ENCODE data around the gene SRGN.
"Not testable (repeated sequence)": the region's sequence is repeated elsewhere in the genome, so short reads cannot be mapped to it uniquely, and the experiment has no call there.

The SRGN gene, protein sequence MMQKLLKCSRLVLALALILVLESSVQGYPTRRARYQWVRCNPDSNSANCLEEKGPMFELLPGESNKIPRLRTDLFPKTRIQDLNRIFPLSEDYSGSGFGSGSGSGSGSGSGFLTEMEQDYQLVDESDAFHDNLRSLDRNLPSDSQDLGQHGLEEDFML

DNA sequence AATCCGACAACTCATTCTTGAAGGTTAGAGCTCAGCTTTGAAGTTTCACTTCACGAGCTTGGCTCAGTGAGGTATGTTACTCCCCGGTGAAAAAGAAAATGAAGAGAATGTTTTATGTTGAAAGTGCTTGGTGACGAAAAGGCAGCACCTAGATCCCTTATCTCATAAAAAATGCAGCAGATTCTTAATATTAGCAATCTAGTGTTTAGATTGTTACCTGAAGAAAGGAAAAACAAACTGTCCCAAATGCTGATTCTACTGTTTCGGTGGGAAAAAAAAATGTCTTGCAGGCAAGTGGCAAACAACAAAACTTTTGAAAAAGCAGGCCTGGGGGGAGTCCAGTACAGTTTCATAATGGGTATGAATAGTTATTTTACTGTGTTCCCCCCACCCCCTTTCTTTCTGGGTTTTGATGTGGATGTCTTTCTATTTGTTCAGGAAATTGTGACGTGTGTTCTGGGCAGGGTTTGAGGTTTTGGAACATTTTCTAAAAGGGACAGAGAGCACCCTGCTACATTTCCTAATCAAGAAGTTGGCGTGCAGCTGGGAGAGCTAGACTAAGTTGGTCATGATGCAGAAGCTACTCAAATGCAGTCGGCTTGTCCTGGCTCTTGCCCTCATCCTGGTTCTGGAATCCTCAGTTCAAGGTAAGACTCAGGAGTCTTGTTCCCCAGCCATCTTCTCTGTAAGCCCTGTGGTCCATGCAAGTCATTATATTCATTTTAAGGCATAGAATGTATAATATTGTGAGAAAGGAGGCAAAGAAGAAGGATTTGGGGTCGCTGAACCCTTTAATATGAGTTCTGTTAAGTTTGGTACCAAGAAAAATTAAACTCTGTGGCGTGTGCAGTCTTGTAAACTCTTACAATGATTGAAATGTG lies at the start of gene SRGN:
TSS of gene SRGN (plus strand) at position 514 of the 881 bp plus-strand sequence. CDS start at position 569, 55 bp downstream.
- peak; percentile 60 for DNase-seq (ENCODE audit: low read depth)

DNA sequence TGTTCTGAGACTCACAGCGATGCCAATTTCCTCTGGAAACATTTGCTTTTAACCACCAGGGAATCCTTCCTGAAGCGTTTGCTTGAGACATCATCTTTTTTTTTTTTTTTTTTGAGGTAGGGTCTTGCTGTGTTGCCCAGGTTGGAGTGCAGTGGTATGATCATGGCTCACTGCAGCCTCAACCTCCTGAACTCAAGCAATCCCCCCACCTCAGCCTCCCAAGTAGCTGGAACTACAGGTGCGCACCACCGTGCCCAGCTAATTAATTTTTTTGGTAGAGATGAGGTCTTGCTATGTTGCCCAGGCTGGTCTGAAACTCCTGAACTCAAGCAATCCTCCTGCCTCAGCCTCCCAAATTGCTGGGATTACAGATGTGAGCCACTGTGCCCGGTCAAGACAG lies 47.0 kb upstream of the SRGN start:
- DNase-seq (ENCODE audit: low read depth): not testable (repeated sequence)

DNA sequence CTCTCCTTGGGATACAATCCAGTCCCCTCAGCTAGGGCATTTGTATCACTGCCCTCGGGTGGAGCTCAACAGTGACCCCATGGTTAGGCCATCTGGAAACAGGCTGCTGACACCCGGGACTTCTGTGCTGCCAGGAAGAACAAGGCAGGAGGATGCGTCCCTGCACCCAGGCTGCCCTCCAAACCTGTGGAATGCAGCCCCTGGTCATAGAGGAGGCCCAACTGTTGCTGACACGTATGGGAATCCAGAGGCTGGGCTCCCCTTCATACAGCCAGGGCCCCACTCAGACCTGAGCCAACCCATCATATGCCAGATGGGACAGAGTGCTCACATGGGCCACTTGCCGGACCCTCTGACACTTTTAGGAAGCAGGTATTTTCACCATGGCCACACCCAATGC lies 45.5 kb upstream of the SRGN start:
- DNase-seq (ENCODE audit: low read depth): no peak

DNA sequence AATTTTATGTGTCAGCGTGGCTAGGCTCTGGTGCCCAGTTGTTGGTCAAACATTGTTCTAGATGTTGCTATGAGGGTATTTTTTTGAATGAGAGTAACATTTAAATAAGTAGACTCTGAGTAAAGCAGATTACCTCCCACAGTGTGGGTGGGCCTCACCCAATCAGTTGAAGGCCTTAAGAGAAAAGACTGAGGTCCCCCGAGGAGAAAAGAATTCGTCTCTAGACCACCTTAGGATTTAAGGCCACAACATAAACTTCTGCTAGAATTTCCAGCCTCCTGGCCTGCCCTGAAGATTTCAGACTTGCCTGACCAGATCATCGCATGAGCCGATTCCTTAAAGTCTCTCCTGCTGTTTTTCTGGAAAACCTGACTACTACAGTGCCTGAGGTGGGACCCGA lies 45.1 kb upstream of the SRGN start:
- DNase-seq (ENCODE audit: low read depth): no peak

DNA sequence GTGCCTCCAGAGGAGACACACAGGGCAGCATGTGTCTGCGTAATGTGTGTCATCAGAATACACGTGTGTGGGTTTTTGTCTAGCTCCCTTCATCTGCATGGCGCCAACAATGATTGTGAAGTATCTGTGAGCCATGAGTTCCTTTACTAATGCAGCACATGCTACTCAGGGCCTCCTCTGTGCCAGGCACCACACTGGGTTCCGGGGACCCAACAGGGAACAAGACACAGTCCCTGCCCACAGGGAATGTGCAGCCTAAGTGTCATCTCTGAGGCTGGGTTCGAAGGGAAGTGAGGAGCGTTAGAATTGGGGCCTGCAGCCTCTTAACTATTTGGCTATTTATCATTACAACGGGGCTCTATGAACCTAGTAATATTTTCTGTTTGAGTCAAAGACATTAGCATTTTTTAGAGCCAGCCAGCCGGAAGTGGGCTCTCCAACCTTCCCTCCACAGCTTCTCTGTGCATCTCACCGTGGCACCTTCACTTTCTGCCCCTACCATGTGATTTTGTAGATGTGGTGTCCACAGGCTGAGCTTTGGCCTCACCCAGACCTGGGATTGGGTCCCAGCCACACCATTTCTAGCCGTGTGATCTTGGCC lies 43.9 kb upstream of the SRGN start:
- DNase-seq (ENCODE audit: low read depth): no peak

DNA sequence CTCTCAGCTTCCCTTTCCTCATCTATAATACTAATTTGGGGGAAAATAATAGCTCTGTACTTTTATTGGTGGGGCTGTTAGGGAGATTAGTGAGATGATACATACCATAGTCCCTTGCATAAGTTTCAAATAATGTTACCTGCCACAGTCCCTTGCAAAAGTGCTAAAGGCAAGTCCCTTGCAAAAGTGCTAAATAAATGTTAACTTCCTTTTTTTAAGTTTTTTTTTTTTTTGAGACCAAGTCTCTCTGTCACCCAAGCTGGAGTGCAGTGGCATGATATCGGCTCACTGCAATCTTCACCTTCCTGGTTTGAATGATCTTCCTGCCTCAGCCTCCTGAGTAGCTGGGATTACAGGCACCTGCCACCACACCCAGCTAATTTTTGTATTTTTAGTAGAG lies 43.4 kb upstream of the SRGN start:
- no peak for DNase-seq (ENCODE audit: low read depth)

DNA sequence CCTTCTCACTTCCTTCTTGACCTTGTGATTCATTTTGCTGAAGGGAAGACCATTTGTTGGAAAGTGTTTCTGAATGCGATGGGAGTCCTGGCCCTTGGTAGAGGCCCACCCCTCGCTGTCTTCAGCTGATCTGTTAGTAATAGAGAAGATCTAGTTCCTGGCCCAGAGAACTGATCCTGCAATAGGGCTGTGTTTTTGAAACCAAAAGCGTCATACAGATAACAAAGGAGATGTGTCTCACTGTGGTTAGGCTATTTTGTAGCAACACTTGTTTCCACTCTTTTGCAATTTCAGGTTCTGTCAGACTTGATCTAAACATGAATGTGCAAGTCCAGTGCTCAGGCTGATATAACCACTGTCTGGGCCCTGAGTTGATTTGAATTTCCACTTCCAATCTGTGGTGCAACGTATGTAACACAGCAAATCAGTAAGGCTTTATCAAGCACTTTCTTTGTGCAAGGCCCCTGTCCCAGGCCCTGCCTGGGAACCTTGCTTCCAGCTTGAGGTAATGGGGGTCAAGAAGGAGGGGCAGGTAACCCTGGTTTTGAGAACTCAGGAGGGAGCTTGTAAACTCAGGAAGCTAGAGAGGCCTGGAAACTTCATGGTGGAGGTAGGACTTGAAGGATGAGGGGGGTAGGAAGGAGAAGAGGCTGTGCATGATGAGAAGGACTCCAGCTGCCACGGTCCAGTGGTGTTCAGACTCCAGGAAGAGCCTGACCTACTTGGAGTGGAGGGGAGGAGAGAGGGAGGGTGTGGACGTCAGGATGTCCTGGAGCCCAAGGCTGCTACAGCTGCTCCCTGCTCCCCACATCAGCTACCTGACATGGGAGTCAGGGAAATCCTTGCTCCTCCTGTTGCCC lies 42.2 kb upstream of the SRGN start:
- DNase-seq (ENCODE audit: low read depth): no peak

DNA sequence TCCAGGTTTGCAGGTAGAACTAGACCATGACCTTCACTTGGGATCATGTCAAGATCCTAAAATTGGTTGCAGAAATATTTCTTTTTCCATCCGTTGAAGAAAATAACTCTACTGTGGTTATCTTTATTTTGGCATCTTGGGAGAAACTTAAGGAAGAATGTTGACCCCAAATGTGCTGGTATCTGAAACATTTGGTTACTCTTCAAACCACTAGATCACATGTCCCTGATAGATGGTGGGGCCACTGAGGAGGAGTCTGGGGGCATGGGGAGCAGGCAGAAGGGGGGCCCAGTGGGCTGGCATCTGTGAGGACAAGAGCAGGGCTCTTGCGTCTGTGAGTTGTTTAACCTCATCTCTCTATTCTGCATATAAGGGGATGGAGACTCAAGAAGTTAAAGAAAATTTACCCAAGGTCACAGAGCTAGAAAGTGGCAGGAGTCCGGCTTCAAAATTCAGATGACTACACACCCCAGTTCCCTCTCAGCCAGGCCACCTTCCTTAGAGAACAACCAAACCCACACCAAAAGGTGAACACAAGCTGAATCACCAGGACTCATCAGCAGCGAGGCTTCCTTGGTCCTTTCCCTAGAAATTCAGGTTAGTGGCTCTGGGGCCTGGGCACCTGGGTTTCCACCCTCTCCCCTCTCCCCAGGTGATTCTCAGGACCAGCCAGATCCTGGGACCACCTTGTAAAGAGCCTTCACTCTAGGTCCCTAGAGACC lies 40.6 kb upstream of the SRGN start:
- DNase-seq (ENCODE audit: low read depth): no peak

DNA sequence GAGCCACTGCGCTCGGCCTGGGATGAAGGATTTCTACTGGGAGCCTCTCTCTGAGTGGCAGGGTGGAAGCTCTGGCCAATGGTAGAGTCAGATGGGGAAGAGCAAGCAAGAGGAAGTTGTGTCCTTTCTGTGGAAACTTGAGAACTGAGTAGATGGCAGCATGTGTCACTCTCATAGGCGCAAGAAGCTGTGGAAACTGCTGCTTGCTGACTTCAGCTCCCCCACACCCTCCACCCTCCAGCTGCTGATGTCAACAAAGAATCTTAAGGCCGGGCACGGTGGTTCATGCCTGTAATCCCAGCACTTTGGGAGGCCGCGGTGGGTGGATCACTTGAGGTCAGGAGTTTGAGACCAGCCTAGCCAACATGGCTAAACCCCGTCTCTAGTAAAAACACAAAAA lies 39.8 kb upstream of the SRGN start:
- no peak for DNase-seq (ENCODE audit: low read depth)

DNA sequence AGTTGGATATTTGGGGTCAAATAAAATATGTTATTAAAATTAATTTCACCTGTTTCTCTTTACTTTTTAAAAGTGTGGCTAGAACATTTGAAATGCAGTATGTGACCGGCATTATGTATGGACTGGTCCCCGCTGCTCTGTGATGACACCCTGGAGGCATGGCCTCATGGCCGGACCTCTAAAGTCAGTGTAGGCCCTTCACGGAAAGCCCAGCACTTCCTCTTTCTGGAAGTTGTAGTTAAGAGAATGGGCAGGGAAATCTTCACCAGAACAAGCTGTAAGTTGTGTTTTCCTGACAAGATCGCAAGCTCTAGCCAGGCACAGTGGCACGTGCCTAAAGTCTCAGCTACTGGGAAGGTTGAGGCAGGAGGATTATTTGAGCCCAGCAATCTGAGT lies 38.3 kb upstream of the SRGN start:
- no peak for DNase-seq (ENCODE audit: low read depth)

DNA sequence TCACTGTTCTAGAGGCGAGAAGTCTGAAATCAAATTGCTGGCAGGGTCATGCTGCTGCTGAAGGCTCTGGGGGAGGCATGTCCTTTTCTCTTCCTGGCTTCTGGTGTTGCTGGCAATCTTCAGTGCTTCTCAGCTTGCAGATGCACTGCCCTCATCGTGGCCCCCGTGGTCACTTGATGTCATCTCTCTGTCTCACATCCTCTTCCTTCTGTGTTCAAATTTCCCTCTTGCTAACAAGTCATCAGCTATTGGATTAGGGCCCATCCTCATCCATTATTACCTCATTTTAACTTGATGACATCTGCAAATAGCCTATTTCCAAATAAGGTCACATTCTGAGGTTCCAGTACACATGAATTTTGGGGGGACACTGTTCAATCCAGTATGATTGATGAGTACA lies 36.6 kb upstream of the SRGN start:
- no peak for DNase-seq (ENCODE audit: low read depth)

DNA sequence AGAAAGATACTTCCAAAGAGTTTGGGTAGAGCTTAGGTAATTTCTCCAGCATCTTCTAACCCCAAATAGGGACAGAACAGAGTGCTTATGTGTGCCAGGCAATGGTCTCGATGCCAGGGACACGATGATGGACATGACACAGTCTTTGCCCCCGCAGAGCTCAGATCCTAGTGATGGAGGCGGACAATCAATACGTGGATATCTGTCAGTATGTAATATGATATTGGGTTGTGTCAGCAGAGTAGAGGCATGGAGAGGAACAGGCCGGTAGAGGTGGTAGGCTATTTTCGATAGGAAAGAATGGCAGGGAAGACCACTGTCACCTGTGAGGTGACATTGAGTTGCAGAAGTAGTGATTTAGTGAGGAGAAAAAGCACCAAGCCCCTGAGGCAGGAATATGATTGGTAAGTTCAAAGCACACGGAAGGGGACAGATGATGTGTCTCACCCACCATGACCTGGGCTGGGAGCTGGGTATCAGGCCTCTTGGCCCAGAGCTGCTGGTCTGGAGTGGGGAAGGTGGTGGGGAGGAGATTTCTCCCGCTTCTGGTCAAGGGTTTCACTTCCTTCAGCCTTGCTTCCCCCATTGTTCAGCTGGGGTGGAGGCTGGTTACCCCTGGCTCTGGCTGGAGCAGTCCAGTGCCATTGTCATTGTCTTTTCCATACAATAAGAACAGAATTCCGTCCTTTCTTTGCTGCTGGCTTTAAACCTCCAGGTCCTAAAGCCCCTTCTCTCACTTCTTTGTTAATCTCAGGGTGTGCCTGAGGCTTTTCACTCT lies 36.0 kb upstream of the SRGN start:
- DNase-seq (ENCODE audit: low read depth): no peak

DNA sequence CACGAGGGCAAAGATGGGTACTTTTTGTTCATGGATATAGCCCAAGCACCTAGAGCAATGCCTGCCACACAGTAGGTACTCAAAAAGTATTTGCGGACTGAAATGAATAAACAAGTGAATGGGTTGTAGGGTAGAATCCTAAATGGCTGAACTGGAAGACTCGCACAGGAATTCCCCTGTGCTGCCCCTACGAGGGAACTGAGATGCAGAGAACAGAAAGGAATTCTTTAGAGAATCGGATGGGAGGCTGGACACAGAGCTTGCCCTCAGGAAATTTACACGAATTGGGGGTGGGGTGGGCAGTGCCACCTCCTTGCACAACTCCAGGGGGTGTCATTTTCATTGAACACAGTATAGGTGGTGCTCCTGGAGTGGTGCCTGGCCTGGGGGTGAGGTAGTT lies 35.2 kb upstream of the SRGN start:
- no peak for DNase-seq (ENCODE audit: low read depth)

DNA sequence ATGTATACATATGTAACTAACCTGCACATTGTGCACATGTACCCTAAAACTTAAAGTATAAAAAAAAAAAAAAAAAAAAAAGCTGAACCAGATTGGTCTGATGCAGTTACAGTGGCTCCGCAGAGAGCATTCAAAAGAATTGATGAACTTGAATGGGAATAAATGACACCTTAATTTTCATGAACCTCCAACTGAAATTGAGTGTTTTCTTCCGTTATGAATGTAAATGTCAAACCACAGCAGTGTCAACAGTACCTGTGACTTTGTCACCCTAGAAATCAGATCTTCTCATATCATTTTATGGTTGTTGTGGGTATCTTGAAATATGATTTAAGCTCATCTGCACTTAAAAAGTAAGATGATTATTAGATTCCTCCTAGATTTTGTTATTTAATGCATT lies 32.7 kb upstream of the SRGN start:
- no peak for DNase-seq (ENCODE audit: low read depth)

DNA sequence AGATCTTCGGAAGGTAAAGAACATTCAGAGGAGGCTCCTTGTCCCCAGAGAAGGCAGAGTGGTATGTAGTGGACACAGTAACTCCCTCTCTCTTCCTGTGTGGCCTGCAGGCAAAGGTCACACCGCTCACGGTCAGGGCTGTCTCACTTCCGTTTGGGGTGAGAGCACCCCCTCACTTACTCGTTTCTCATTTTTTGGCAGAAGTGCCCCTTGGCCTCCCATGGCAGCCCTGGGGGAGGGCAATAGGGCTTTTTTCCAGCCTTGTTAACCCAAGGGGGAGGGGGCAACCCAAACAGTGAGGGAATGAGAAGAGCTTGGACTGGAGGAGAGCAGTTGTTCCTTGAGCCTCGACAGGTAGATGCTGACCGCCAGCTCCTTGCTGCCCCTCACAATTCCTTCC lies 31.8 kb upstream of the SRGN start:
- no peak for DNase-seq (ENCODE audit: low read depth)

DNA sequence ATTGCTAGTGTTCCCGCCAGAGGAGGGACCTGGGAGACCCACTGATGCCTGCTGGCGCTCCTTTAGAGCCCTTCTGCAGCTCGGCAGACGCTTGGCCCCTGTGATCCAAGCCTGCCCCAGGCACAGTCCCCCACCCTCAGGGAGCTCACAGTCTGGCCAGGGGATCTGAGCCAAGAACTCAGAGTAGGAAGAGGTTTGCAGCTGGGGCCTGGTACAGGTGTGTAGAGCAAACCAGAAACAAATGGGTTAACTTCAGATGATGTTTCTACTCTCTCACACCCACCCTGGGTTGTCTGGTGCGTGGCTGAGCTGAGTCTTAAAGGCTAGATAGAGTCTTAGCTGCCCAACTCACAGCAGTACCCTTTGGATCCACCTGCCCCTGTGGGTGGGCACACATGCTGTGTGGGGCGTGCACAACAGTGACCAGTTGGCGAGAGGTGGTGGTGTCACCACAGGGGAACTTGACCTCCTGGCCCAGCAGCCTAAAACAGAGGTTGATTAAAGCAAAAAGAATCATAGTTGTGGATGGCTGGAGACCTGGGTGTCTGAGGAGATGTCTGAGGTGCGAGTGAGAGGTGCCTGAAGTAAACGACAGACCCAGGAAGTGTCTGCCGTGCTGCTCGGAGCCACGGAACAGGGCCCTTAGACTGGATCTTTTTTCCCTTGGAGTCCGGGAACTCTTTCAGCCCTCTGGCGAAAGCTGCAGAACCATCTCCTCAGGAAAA lies 31.2 kb upstream of the SRGN start:
- DNase-seq (ENCODE audit: low read depth): no peak

DNA sequence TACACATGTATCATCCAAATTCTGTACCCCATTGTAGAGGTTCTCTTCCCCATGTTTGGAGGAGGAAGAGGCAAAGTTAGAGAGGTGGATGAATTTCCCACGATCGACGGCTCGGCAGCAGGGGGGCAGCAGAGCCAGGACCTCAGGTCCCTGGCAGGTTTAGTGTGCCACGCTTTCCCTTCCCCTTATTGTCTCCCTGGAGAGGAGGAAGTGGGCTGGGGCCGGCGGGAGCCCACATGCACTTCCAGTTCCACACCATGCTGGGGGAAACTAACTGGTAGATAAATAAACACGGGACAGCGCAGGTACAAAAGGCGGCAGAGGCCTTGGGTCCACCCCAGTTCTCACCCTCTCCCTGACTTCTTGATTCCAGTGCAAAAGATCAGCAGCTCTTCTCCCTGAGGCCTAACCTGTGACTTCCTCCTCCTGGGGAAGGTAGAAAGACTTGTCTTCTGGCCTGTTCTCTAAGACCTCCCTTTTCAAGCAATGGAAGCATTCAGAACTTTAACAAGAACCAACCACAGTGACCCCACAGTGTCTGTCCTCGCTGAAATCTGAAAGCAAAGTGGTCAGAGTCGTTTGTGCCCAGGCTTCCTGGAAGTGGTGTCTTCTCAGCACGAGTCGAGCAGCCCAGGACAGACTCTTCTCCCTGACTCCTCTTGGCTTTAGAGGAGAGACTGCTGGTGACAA lies 30.5 kb upstream of the SRGN start:
- DNase-seq (ENCODE audit: low read depth): no peak

DNA sequence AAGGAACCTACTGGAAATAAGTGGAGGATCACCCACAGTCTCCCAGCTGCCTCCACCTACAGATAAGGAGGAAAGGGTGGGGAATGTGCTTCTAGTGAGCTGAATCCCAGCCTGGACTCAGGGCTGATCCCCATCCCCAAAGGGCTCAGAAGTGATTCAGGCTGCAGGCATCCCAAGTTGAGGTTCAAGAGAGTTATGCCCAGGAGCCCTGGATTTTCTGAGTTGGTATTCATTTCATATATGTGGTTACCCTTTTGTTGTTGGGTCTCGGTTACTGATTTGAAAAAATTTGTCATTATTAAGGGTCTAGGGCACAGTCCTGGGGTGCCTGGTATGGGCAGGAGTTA lies 30.0 kb upstream of the SRGN start:
- peak; percentile 78 for DNase-seq (ENCODE audit: low read depth)

DNA sequence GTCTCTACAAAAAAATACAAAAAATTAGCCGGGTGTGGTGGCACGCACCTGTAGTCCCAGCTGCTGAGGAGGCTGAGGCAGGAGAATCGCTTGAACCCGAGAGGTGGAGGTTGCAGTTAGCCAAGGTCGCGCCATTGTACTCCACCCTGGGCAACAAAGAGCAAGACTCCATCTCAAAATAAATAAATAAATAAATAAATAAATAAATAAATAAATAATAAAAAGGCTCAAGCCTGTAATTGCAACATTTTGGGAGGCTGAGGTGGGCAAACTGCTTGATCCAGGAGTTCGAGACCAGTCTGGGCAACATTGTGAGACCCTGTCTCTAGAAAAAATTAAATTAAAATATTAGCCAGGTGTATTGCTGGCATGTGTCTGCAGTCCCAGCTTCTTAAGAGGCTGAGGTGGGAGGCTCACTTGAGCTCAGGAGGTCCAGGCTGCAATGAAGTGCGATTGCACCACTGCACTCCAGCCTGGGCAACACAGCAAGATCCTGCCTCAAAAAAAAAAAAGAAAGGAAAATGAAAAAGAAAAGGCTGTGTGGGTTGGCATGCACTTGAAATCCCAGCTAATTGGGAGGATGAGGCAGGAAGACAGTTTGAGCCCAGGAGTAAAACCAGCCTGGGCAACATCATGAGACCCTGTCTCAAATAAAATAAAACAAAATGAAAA lies 27.6 kb upstream of the SRGN start:
- DNase-seq (ENCODE audit: low read depth): no peak

Measured in HS-27A (cell line).